PC-9 (cell line): ENCODE measurements around the gene COL4A1. TPM values are rescaled to one million over a fixed set of nuclear protein-coding genes. Genes with fewer than 3 reads are reported as not detected.

Experiments used
- BruUV-seq: library from RNA; stranded (reverse); fragments of 400-500 nt; replicated peaks from 2 replicates; lab custom pipeline; 2021; lab: Mats Ljungman, UMichigan
- CTCF ChIA-PET: fragments of 300-600 bp; sonication (Branson Sonifier 250); formaldehyde crosslinking; loops from one replicate; lab custom pipeline; 2022; ENCODE audit warnings: antibody characterized with exemption; lab: Charles Lee
- POLR2A ChIA-PET: fragments of 300-600 bp; sonication (Branson Sonifier 250); formaldehyde crosslinking; loops from one replicate; lab custom pipeline; 2022; ENCODE audit warnings: antibody characterized with exemption; ENCODE audit not compliant: unreplicated experiment; lab: Charles Lee
- DNase-seq, 2 experiments: peaks; one replicate each; pipeline versions ENCODE4 v3.0.0 to v3.0.0-alpha.2; 2015 to 2022; ENCODE audit warnings: mixed read lengths in 1 of 2
- H2AFZ ChIP-seq: fragments of 200-600 bp; sonication (generic); 2 replicates; pipeline ENCODE4 v1.8.1; 2017; ENCODE audit warnings: antibody characterized with exemption
- H3F3A ChIP-seq: fragments of 200-600 bp; sonication (generic); 2 replicates; pipeline ENCODE4 v1.8.1; 2017; ENCODE audit warnings: antibody characterized with exemption, mild to moderate bottlenecking, low read depth; ENCODE audit not compliant: insufficient read depth
- H3K27ac ChIP-seq: fragments of 200-600 bp; sonication (generic); 2 replicates; pipeline ENCODE4 v1.6.1; 2016; ENCODE audit warnings: mixed run types
- H3K27me3 ChIP-seq: fragments of 200-600 bp; sonication (generic); 2 replicates; pipeline ENCODE4 v1.6.1; 2016; ENCODE audit warnings: low read depth, mixed run types; ENCODE audit not compliant: insufficient read depth
- H3K36me3 ChIP-seq: fragments of 200-600 bp; sonication (generic); 2 replicates; pipeline ENCODE4 v1.6.1; 2016; ENCODE audit warnings: low read depth, mixed run types
- H3K4me1 ChIP-seq: fragments of 200-600 bp; sonication (generic); replicated peaks from 2 replicates; pipeline ENCODE4 v1.6.1; 2016; ENCODE audit warnings: mixed run types; ENCODE audit not compliant: insufficient read depth
- H3K4me2 ChIP-seq: fragments of 200-600 bp; sonication (generic); 2 replicates; pipeline ENCODE4 v1.6.1; 2017; ENCODE audit warnings: mixed run types
- H3K4me3 ChIP-seq: fragments of 200-600 bp; sonication (generic); 2 replicates; pipeline ENCODE4 v1.6.1; 2016; ENCODE audit warnings: mixed run types
- H3K79me2 ChIP-seq: fragments of 200-600 bp; sonication (generic); 2 replicates; pipeline ENCODE4 v1.6.1; 2017; ENCODE audit warnings: low read depth, mixed run types
- H3K9me2 ChIP-seq: fragments of 200-600 bp; sonication (generic); 2 replicates; pipeline ENCODE4 v1.8.1; 2017; ENCODE audit warnings: mild to moderate bottlenecking; ENCODE audit not compliant: insufficient read depth
- H3K9me3 ChIP-seq: fragments of 200-600 bp; sonication (generic); 2 replicates; pipeline ENCODE4 v1.8.1; 2016; ENCODE audit warnings: low read depth; ENCODE audit not compliant: insufficient read depth
- H4K20me1 ChIP-seq: fragments of 200-600 bp; sonication (generic); 2 replicates; pipeline ENCODE4 v1.8.1; 2017; ENCODE audit not compliant: insufficient read depth
- CTCF ChIP-seq: fragments of 200-600 bp; sonication (generic); conservative IDR thresholded peaks from 2 replicates; pipeline ENCODE4 v1.6.1; 2017; ENCODE audit warnings: mixed run types, antibody characterized with exemption, mild to moderate bottlenecking, moderate library complexity
- EZH2 ChIP-seq: fragments of 200-600 bp; sonication (generic); IDR thresholded peaks from 2 replicates; pipeline ENCODE4 v1.8.0; 2017; ENCODE audit warnings: antibody characterized with exemption, low read depth
- intact Hi-C: fragments of 100-400 bp; cut with micrococcal nuclease; formaldehyde crosslinking; loops from one replicate; pipeline ENCODE4 v1.10.0; 2022; ENCODE audit not compliant: unreplicated experiment
- total RNA-seq: library from RNA; stranded (reverse); gene quantifications from 2 replicates; pipeline ENCODE4 v1.2.3, GENCODE V29; 2021

COL4A1 gene
- total RNA-seq, 1 experiment from 2014 or later = 24.5 TPM

DNA sequence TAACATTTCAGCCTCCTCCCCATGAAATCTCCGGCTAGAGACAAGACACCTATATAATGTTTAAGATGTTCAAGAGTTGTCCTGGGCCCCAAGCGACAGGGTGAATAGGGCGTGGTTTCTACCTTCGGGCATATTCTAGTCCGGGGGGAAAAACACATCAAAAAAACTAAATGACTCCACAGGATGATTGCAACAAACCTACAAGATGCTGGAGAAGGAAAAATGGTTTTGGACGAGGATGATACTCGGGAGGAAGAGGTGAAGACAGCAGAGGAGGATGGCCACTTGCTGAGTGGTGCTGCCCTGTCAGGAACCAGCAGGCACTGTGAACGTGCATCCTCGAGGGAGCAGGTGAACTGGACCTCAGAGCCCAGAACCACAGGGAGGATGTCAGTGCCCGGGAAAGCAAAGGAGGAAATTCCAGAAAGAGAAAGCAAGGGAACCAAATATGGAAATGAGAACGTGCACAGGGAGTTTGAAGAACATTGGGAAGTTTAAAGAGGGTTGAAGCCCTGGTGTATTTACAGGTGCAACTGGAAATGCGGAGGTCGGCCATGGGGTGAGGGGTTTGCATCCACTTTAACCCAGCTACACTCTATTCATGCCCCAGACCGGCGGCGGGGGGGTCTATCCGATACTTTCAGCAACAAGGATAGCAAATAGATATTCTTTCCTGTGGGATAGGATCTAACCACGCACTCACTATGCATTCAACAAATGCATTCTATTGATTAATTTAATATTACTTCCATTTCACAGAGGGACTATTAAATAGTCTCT, 50.6 kb downstream of the COL4A1 start:
- DNase-seq = no peak
- Histone ChIP-seq H3K4me2 (no peak overlapping the region), H3K79me2 (no peaks in the 10 kb centered on the region), H3K4me1 (peaks cover 12% of the 10 kb centered on the region), H3K36me3 (no peaks in the 10 kb centered on the region), H3K4me3 (no peak overlapping the region), H3K27ac (no peak overlapping the region), H2AFZ (no peak overlapping the region), H3K27me3 (no peaks in the 10 kb centered on the region), H4K20me1 (no peaks in the 10 kb centered on the region), H3K9me3 (no peaks in the 10 kb centered on the region), H3F3A (peaks cover 26% of the 10 kb centered on the region; the same call in 1 of the 2 replicates), H3K9me2 (no peaks in the 10 kb centered on the region)
- TF ChIP-seq CTCF = no peak
- TF ChIP-seq EZH2 = no peak
- ChIA-PET POLR2A (no interaction called here), CTCF (no interaction called here)
- intact Hi-C loops = no loop called here
- BruUV-seq = no TSS peak

- Histone ChIP-seq H3K36me3 (no peaks in the 10 kb centered on the region), H3K79me2 (no peaks in the 10 kb centered on the region), H3K9me3 (no peaks in the 10 kb centered on the region), H3K4me1 (peaks cover 16% of the 10 kb centered on the region), H3K9me2 (no peaks in the 10 kb centered on the region), H2AFZ (no peak overlapping the region), H3K4me2 (no peak overlapping the region), H3F3A (peaks cover 26% of the 10 kb centered on the region; the same call in 1 of the 2 replicates), H3K27me3 (no peaks in the 10 kb centered on the region), H3K4me3 (no peak overlapping the region), H3K27ac (no peak overlapping the region), H4K20me1 (no peaks in the 10 kb centered on the region)
- ChIA-PET CTCF (no interaction called here), POLR2A (no interaction called here)
- BruUV-seq = no TSS peak
- intact Hi-C loops = no loop called here
- no peak for DNase-seq
- TF ChIP-seq EZH2 (no peak), CTCF (no peak)
These were observed 52.0 kb downstream of the COL4A1 start for GRCh38 chr13:110254751-110255553.

DNA sequence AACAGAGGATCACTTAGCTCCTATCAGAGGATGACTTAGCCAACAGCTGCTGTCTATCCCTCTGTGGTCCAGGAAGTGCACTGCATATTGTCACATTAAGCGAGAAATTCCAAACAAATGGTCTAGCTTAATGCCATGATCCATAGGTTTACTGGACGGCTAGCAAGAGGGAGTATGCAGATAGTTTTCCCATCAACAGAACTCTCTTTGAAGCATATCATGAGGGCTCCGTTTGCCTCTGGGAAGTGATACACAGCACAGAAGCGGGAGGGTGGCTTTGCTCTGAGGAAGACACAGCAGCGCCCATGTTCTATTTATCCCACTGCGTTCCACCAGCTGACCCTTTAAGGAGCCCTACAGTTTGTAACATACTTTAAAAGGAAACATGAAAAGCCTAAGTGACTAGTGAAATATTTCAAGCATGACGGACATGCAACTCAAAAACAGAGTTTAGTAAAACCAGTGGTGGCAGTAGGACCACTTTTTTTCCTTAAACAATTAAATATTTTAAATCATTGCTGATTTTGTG, 52.7 kb downstream of the COL4A1 start:
- TF ChIP-seq CTCF = no peak
- TF ChIP-seq EZH2 = no peak
- H4K20me1 ChIP-seq = no peaks in the 10 kb centered on the region
- H3K27me3 ChIP-seq = no peaks in the 10 kb centered on the region
- no peaks in the 10 kb centered on the region for H3K36me3 ChIP-seq
- intact Hi-C loops = no loop called here
- CTCF ChIA-PET = no interaction called here
- no peak overlapping the region for H3K4me3 ChIP-seq
- H3K4me2 ChIP-seq = no peak overlapping the region
- POLR2A ChIA-PET = interaction anchor here (0.6 kb wide), 1 partner anchor 164 kb away, joined by 4 read pairs; no protein-coding TSS in a partner anchor
- H3K9me2 ChIP-seq = no peaks in the 10 kb centered on the region
- no peaks in the 10 kb centered on the region for H3K9me3 ChIP-seq
- no TSS peak for BruUV-seq
- no peak overlapping the region for H3K27ac ChIP-seq
- peaks cover 23% of the 10 kb centered on the region; the same call in 1 of the 2 replicates for H3F3A ChIP-seq
- peaks cover 12% of the 10 kb centered on the region for H3K4me1 ChIP-seq
- no peak for DNase-seq
- H3K79me2 ChIP-seq = no peaks in the 10 kb centered on the region
- no peak overlapping the region for H2AFZ ChIP-seq
